Fibroblast of mammary gland (primary cell): ENCODE data around the gene MEIKIN.
"Not testable (repeated sequence)": the region's sequence is repeated elsewhere in the genome, so short reads cannot be mapped to it uniquely, and the experiment has no call there.

Source experiments
- DNase-seq: peaks from one replicate; pipeline ENCODE4 v3.0.0-alpha.2; 2010; ENCODE audit warnings: low read depth
- H3K4me3 ChIP-seq: 2 replicates; pipeline ENCODE4 v1.5.1; 2011; ENCODE audit warnings: low read depth, mild to moderate bottlenecking, low read length, moderate library complexity; ENCODE audit not compliant: control insufficient read depth
- TF ChIP-seq, protein P1 (sequence below): conservative IDR thresholded peaks from 2 replicates; pipeline ENCODE4 v1.5.1; 2011; ENCODE audit warnings: low read depth, low read length, inconsistent platforms; ENCODE audit not compliant: control insufficient read depth, insufficient read depth

MEIKIN gene

DNA sequence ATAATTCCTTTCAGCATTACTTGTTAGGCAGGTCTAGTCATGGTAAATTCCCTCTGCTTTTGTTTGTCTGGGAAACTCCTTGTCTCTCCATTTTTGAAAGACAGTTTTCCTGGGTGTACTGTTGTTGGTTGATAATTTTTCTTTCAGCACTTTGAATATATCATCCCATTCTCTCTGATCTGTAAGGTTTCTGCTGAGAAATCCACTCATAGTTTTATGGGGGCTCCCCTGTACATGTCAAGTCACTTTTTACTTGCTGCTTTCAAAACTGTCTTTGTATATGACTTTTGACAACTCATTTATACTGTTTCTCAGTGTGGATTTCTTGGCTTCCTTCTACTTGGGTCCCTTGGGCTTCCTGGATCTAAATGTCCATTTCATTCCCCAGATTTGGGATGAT, 16.5 kb downstream of the MEIKIN start:
- TF ChIP-seq, protein P1, sequence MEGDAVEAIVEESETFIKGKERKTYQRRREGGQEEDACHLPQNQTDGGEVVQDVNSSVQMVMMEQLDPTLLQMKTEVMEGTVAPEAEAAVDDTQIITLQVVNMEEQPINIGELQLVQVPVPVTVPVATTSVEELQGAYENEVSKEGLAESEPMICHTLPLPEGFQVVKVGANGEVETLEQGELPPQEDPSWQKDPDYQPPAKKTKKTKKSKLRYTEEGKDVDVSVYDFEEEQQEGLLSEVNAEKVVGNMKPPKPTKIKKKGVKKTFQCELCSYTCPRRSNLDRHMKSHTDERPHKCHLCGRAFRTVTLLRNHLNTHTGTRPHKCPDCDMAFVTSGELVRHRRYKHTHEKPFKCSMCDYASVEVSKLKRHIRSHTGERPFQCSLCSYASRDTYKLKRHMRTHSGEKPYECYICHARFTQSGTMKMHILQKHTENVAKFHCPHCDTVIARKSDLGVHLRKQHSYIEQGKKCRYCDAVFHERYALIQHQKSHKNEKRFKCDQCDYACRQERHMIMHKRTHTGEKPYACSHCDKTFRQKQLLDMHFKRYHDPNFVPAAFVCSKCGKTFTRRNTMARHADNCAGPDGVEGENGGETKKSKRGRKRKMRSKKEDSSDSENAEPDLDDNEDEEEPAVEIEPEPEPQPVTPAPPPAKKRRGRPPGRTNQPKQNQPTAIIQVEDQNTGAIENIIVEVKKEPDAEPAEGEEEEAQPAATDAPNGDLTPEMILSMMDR = no peak
- no peak overlapping the region for H3K4me3 ChIP-seq
- DNase-seq = no peak

DNA sequence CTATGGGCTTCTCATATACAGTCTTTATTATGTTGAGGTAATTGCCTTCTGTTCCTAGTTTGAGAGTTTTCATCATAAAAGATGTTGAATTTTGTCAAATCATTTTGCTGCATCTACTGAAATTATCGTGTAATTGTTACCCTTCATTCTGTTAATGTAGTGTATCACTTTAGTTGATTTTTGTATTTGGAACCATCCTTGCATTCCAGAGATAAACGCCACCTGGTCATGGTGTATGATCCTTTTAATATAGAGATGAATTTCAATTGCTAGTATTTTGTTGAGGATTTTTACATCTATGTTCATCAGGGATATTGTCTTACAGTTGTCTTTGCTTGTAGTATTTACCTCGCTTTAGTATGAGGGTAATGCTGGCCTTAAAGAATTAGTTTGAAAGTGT, 19.3 kb downstream of the MEIKIN start:
- H3K4me3 ChIP-seq = no peak overlapping the region
- no peak for DNase-seq
- TF ChIP-seq, protein P1 = no peak

DNA sequence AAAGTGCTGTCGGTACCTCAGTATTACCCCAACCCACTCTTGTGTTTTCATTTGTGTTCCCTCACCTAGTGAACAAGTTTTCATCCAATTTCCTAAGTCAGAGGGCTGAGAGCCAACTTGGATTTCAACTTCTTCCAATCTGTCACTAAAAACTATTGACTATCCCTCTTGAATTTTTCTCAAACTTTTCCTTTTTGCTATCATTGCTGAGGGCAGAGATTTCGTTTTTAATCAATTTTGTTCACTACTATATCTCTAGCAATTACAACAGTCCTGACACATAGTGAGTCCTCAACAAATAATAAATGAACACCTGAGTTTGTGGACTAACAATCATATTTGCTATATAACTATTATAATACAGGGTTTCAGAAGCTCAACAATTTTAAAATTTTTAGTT, 29.0 kb downstream of the MEIKIN start:
- no peak for DNase-seq
- no peak overlapping the region for H3K4me3 ChIP-seq
- TF ChIP-seq, protein P1 = no peak

DNA sequence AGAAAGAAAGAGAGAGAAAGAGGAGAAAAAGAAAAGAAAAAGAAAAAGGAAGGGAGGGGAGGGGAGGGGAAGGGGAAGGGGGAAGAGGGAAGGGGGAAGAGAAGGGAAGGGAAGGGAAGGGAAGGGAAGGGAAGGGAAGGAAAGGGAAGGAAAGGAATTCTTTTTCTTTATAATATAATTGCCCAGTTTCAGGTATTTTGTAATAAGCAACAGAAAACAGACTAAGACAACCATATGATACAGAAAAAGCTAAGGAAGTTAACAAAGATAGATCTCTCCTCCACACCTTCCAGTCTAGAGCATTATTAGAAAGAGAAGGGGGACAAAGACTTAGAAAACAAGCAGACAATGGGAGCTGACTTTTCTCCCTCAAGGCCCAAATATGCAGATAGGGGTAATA, 31.0 kb downstream of the MEIKIN start:
- no peak overlapping the region for H3K4me3 ChIP-seq
- no peak for DNase-seq
- TF ChIP-seq, protein P1 = no peak

DNA sequence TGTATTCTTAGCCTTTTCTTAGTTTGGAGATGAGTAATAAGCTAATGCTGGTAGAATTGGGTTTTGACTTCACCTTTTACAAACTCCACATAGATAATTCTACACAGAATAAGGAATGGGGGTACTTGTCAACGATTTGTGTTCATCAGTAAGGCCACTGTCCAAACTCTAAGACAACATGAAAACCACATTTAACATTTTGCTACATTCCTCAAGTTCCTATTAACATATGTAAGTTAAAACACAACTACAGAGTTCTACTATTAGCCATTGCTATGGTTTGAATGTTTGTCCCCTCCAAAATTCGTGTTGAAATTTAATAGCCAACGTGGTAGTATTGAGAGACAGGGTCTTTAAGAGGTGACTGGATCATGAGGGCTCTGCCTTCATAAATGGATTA, 31.9 kb downstream of the MEIKIN start:
- TF ChIP-seq, protein P1 = no peak
- no peak overlapping the region for H3K4me3 ChIP-seq
- DNase-seq = no peak

DNA sequence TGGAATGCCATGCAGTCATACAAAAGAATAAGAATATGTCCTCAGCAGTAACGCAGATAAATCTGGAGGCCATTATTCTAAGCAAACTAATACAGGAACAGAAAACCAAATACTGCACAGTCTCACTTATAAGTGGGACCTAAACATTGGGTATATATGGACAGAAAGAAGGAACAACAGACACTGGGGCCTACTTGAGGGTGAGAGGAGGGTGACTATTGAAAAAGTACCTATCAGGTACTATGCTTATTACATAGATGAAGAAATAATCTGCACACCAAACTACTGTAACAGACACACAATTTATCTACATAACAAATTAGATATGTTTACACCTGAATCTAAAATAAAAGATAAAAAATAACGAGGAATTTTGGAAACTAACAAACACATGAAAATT, 38.8 kb downstream of the MEIKIN start:
- TF ChIP-seq, protein P1 = no peak
- H3K4me3 ChIP-seq = no peak overlapping the region
- DNase-seq = no peak

DNA sequence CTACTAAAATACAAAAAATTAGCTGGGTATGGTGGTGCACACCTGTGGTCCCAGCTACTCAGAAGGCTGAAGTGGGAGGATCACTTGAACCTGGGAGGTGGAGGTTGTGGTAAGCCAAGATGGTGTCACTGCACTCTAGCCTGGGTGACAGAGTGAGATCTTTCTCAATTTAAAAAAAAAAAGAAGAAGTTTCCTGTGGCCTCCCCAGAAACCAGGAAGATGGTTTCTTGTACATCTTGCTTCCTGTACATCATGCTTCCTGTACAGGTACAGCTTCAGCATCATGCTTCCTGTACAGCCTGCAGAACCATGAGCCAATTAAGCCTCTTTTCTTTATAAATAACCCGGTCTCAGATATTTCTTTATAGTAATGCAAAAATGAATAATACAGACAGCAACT, 43.2 kb downstream of the MEIKIN start:
- H3K4me3 ChIP-seq, DNase-seq: not testable (repeated sequence)
